Measurements from ENCODE around the gene SELENOW.
A peak's percentile ranks its signal among the peaks of the same experiment; 100 is the strongest.

DNA sequence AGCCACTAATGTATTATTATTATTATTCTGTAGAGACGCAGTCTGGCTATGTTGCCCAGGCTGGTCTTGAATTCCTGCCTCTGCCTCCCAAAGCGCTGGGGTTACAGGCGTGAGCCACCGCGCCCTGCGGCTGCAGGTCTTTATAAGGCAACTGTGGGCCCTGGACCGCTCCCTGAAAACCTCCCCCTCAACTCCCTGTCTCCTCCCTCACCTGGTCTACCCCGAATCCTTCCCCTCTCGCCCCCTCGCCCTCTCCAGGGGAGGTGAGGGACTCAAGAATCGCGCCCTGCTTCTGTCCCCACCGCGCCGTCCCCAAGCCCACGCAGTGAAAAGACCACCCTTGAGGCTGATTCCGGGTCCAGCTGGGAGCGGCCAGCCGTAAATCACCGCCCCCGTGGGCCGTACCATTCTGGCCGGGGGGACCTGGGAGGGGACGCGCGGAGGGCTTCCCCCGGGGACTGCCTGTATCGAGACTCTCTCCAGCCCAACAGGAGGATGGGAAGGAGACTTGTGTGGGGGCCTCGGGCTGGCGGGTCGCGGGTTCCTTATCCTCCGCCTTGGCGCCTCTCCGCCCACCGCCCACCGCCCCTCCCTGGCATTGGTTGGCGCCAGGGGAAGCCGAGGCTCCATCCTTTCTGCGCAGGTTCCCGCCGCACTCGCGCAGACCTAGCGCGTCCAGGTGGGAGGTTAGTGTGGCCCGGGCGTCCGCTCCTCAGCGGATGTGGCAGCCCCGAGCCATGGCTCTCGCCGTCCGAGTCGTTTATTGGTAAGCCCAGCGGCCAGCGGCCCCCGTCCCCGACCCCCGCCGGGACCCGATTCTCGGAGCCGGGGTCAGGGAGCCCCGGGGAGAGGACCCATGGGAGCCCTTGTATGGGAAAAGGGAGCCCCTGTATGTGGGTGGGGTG, at the start of gene SELENOW:
- TF ChIP-seq, protein P1, sequence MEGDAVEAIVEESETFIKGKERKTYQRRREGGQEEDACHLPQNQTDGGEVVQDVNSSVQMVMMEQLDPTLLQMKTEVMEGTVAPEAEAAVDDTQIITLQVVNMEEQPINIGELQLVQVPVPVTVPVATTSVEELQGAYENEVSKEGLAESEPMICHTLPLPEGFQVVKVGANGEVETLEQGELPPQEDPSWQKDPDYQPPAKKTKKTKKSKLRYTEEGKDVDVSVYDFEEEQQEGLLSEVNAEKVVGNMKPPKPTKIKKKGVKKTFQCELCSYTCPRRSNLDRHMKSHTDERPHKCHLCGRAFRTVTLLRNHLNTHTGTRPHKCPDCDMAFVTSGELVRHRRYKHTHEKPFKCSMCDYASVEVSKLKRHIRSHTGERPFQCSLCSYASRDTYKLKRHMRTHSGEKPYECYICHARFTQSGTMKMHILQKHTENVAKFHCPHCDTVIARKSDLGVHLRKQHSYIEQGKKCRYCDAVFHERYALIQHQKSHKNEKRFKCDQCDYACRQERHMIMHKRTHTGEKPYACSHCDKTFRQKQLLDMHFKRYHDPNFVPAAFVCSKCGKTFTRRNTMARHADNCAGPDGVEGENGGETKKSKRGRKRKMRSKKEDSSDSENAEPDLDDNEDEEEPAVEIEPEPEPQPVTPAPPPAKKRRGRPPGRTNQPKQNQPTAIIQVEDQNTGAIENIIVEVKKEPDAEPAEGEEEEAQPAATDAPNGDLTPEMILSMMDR (IDR thresholded peaks at IDR 0.05), result peak in 1 of 6 experiments; percentile 8
- peak in 3 of 4 donors; percentile 62 to 97 (median 95) for TF ChIP-seq POLR2A (IDR thresholded peaks at IDR 0.05)

Measured in esophagus squamous epithelium (tissue), 4 donors.